ENCODE measurements around the gene MAP7. TPM values are rescaled to one million over a fixed set of nuclear protein-coding genes. Genes with fewer than 3 reads are reported as not detected.

The MAP7 gene
- total and polyA plus RNA-seq, 11 donors, result 0.86 to 3.2 (median 2.1) TPM

GRCh38 chr6:136409597-136409996 is 140.6 kb downstream of the MAP7 start:
- intact Hi-C loops (cut with DNase I), result no loop called here
- no peaks in the 10 kb centered on the region for H3K9me3 ChIP-seq
- TF ChIP-seq POLR2A (IDR thresholded peaks at IDR 0.05) (no peak), CTCF (IDR thresholded peaks at IDR 0.05) (no peak)
- H3K4me1 ChIP-seq, result peaks cover 0 to 8% (median 0%) of the 10 kb centered on the region in 12 donors
- no peak overlapping the region for H3K4me3 ChIP-seq
- no peaks in the 10 kb centered on the region for H3K36me3 ChIP-seq
- DNase-seq (no peak), ATAC-seq (no peak)
- WGBS, 4 donors, result 94 to 100% (median 96%) methylated on average over 1 of the region's 1 CpG
- no peaks in the 10 kb centered on the region for H3K27me3 ChIP-seq
- no peak overlapping the region for H3K27ac ChIP-seq

- no peak for DNase-seq
- no peak for TF ChIP-seq POLR2A (IDR thresholded peaks at IDR 0.05)
- TF ChIP-seq CTCF (IDR thresholded peaks at IDR 0.05), result no peak
- H3K36me3 ChIP-seq, result no peaks in the 10 kb centered on the region
- intact Hi-C loops (cut with DNase I), result no loop called here
- no peaks in the 10 kb centered on the region for H3K9me3 ChIP-seq
- H3K27me3 ChIP-seq, result no peaks in the 10 kb centered on the region
- ATAC-seq, result no peak
- H3K27ac ChIP-seq, result no peak overlapping the region
- H3K4me1 ChIP-seq, result peaks cover 0 to 8% (median 0%) of the 10 kb centered on the region in 12 donors
- H3K4me3 ChIP-seq, result no peak overlapping the region
- 67 to 71% (median 70%) methylated on average over 4 of the region's 4 CpGs for WGBS, 4 donors
Measured at GRCh38 chr6:136408204-136408603, 142.0 kb downstream of the MAP7 start.

DNA sequence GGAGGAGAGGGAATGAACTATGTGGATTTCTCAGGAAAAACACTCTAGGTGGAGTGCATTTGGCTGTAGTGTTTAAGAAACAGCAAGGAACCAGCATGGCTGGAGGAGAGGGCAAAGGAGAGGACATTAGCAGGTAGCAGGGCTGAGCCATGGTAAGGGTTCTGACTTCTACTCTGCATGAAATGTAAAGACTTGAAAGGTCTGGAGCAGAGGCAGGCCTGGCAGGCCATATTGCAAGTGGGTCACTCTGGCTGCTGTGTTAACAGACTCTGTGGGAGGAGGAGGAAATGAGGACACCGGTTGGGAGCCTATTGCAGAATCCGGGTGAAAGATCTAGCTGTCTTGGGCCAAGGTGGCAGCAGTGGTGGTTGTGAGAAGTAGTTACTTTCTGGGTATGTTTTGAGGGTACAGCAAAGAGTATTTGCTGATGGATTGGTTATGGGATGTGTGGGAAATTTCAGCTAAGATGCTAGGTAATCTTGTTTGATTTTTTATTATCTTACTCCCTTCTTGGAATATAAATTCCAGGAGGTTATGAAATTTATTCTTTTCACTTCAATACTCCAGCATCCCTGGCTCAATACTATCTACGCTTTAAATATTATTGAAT is 144.7 kb downstream of the MAP7 start:
- ATAC-seq (no peak), DNase-seq (no peak)
- intact Hi-C loops (cut with DNase I), result no loop called here
- 61 to 76% (median 73%) methylated on average over 3 of the region's 3 CpGs for WGBS, 4 donors
- Histone ChIP-seq H3K4me1 (peaks cover 0 to 8% (median 0%) of the 10 kb centered on the region in 12 donors), H3K36me3 (no peaks in the 10 kb centered on the region), H3K27ac (no peak overlapping the region), H3K9me3 (no peaks in the 10 kb centered on the region), H3K4me3 (no peak overlapping the region), H3K27me3 (no peaks in the 10 kb centered on the region)
- no peak for TF ChIP-seq CTCF (IDR thresholded peaks at IDR 0.05)
- no peak for TF ChIP-seq POLR2A (IDR thresholded peaks at IDR 0.05)

- peaks cover 0 to 8% (median 0%) of the 10 kb centered on the region in 12 donors for H3K4me1 ChIP-seq
- no peaks in the 10 kb centered on the region for H3K36me3 ChIP-seq
- H3K27ac ChIP-seq, result no peak overlapping the region
- no peaks in the 10 kb centered on the region for H3K27me3 ChIP-seq
- TF ChIP-seq POLR2A (IDR thresholded peaks at IDR 0.05) (no peak), CTCF (IDR thresholded peaks at IDR 0.05) (no peak)
- DNase-seq, result no peak
- WGBS, 4 donors, result 82 to 85% (median 83%) methylated on average over 6 of the region's 6 CpGs
- no peak overlapping the region for H3K4me3 ChIP-seq
- intact Hi-C loops (cut with DNase I), result no loop called here
- no peaks in the 10 kb centered on the region for H3K9me3 ChIP-seq
- no peak for ATAC-seq
Measured at GRCh38 chr6:136404627-136405419, 145.4 kb downstream of the MAP7 start.

Measured in heart left ventricle (tissue), 16 donors.